Activated CD8-positive, alpha-beta T cell treated with anti-CD3 and anti-CD28 coated beads for 36 hours (primary cell): ENCODE measurements around the gene PIWIL4. TPM values are rescaled to one million over a fixed set of nuclear protein-coding genes. Genes with fewer than 3 reads are reported as not detected.

Source experiments
- ATAC-seq: fragments of 200-7000 bp; cut with Tn5 transposase; one replicate; pipeline ENCODE4 v1.10.0; 2021; ENCODE audit warnings: mild to moderate bottlenecking, moderate library complexity
- CTCF ChIA-PET: fragments of 350-600 bp; sonication (Branson Sonifier 250); formaldehyde crosslinking; loops from one replicate; lab custom pipeline; 2021; ENCODE audit warnings: antibody characterized with exemption; lab: Charles Lee
- POLR2A ChIA-PET: fragments of 350-600 bp; sonication (Branson Sonifier 250); formaldehyde crosslinking; loops from one replicate; lab custom pipeline; 2021; ENCODE audit warnings: antibody characterized with exemption; lab: Charles Lee
- DNase-seq: peaks from one replicate; pipeline ENCODE4 v3.0.0-alpha.2; 2020
- H3K27ac Mint-ChIP-seq: one replicate; pipeline ENCODE4 v1.8.0; 2021; ENCODE audit warnings: mild to moderate bottlenecking, mixed read lengths
- H3K27me3 Mint-ChIP-seq: one replicate; pipeline ENCODE4 v1.8.0; 2021; ENCODE audit warnings: mixed read lengths
- H3K36me3 Mint-ChIP-seq: one replicate; pipeline ENCODE4 v1.8.0; 2021; ENCODE audit warnings: low read depth, mixed read lengths
- H3K4me1 Mint-ChIP-seq: one replicate; pipeline ENCODE4 v1.8.0; 2021; ENCODE audit warnings: low read depth, mixed read lengths
- H3K4me3 Mint-ChIP-seq: one replicate; pipeline ENCODE4 v1.8.0; 2021; ENCODE audit warnings: mild to moderate bottlenecking, moderate library complexity, mixed read lengths
- H3K9me3 Mint-ChIP-seq: one replicate; pipeline ENCODE4 v1.8.0; 2021; ENCODE audit warnings: mixed read lengths
- CTCF ChIP-seq: fragments of 200-600 bp; IDR thresholded peaks from one replicate; pipeline ENCODE4 v1.8.0; 2022; ENCODE audit warnings: antibody characterized with exemption, mild to moderate bottlenecking
- intact Hi-C: fragments of 100-400 bp; cut with micrococcal nuclease; formaldehyde crosslinking; loops from one replicate; pipeline ENCODE4 v1.10.0; 2022
- total RNA-seq, 2 experiments: library from RNA; stranded (reverse); gene quantifications; one replicate each; pipeline ENCODE4 v1.2.3, GENCODE V29; 2021

PIWIL4 gene
- total RNA-seq, 2 experiments from 2014 or later: 0.36 to 0.50 TPM

GRCh38 chr11:94635072-94635471 lies 67.9 kb downstream of the PIWIL4 start:
- no peak for DNase-seq
- Mint-ChIP-seq H3K4me3 (no peak overlapping the region), H3K9me3 (no peaks in the 10 kb centered on the region), H3K36me3 (no peaks in the 10 kb centered on the region), H3K27ac (no peak overlapping the region), H3K27me3 (no peaks in the 10 kb centered on the region), H3K4me1 (peaks cover 5% of the 10 kb centered on the region)
- intact Hi-C loops: no loop called here
- no peak for ATAC-seq
- ChIA-PET CTCF (no interaction called here), POLR2A (no interaction called here)
- TF ChIP-seq CTCF: no peak

GRCh38 chr11:94636388-94636949 lies 69.3 kb downstream of the PIWIL4 start:
- H3K4me1 Mint-ChIP-seq: peaks cover 5% of the 10 kb centered on the region
- CTCF ChIA-PET: interaction anchor here (0.9 to 1.2 kb wide), 2 partner anchors 13 to 116 kb away, joined by 3 to 5 read pairs; no protein-coding TSS in a partner anchor
- H3K4me3 Mint-ChIP-seq: no peak overlapping the region
- no peaks in the 10 kb centered on the region for H3K27me3 Mint-ChIP-seq
- intact Hi-C loops: no loop called here
- no peak for ATAC-seq
- no peaks in the 10 kb centered on the region for H3K36me3 Mint-ChIP-seq
- DNase-seq: no peak
- H3K9me3 Mint-ChIP-seq: no peaks in the 10 kb centered on the region
- POLR2A ChIA-PET: no interaction called here
- TF ChIP-seq CTCF: no peak
- H3K27ac Mint-ChIP-seq: no peak overlapping the region

- Mint-ChIP-seq H3K9me3 (no peaks in the 10 kb centered on the region), H3K27me3 (no peaks in the 10 kb centered on the region), H3K4me3 (no peak overlapping the region), H3K4me1 (peaks cover 5% of the 10 kb centered on the region), H3K27ac (no peak overlapping the region), H3K36me3 (no peaks in the 10 kb centered on the region)
- TF ChIP-seq CTCF: no peak
- POLR2A ChIA-PET: no interaction called here
- CTCF ChIA-PET: interaction anchor here (1.2 kb wide), 1 partner anchor 119 kb away, joined by 3 read pairs; no protein-coding TSS in a partner anchor
- intact Hi-C loops: no loop called here
- ATAC-seq: no peak
- no peak for DNase-seq
These were observed 71.2 kb downstream of the PIWIL4 start for GRCh38 chr11:94638301-94638901.

- intact Hi-C loops: no loop called here
- Mint-ChIP-seq H3K36me3 (no peaks in the 10 kb centered on the region), H3K4me1 (peaks cover 5% of the 10 kb centered on the region), H3K4me3 (no peak overlapping the region), H3K27ac (no peak overlapping the region), H3K9me3 (no peaks in the 10 kb centered on the region), H3K27me3 (no peaks in the 10 kb centered on the region)
- ChIA-PET CTCF (interaction anchor here (1.2 kb wide), 1 partner anchor 120 kb away, joined by 3 read pairs; no protein-coding TSS in a partner anchor), POLR2A (no interaction called here)
- DNase-seq (no peak), ATAC-seq (no peak)
- no peak for TF ChIP-seq CTCF
These were observed 71.8 kb downstream of the PIWIL4 start for GRCh38 chr11:94638902-94639373.
